Keratinocyte (primary cell): ENCODE measurements around the gene ZNF32.

Experiments
- CTCF ChIP-seq, 3 experiments: IDR thresholded peaks in 1 of 3; conservative IDR thresholded peaks in 1 of 3; optimal IDR thresholded peaks in 1 of 3; 2 replicates in 2 of 3; 3 replicates in 1 of 3; pipeline versions ENCODE3 to v1.5.1; 2011; ENCODE audit warnings: low read length in 3 of 3, mild to moderate bottlenecking in 3 of 3, moderate library complexity in 2 of 3, control low read depth in 1 of 3, inconsistent platforms in 1 of 3; ENCODE audit not compliant: insufficient read depth in 2 of 3; ENCODE audit errors: extremely low read depth in 1 of 3
- EZH2 ChIP-seq: IDR thresholded peaks from one replicate; pipeline ENCODE4 v1.6.1; 2012; ENCODE audit warnings: inconsistent platforms, mild to moderate bottlenecking, low read length, moderate library complexity

- TF ChIP-seq CTCF (optimal IDR thresholded peaks at IDR 0.05 in 1 of 3, IDR thresholded peaks at IDR 0.05 in 1 of 3, conservative IDR thresholded peaks at IDR 0.05 in 1 of 3; ENCODE audit: extremely low read depth in 1 of 3, insufficient read depth in 2 of 3, low read length in 3 of 3) (no peak), EZH2 (no peak)
Observed at GRCh38 chr10:43673471-43673870, 24.8 kb upstream of the ZNF32 start.
